ENCODE measurements around the gene CAMTA1.

Gene CAMTA1

GRCh38 chr1:7454052-7454815 is 669.0 kb downstream of the CAMTA1 start:
- DNase-seq: peak; percentile 35

DNA sequence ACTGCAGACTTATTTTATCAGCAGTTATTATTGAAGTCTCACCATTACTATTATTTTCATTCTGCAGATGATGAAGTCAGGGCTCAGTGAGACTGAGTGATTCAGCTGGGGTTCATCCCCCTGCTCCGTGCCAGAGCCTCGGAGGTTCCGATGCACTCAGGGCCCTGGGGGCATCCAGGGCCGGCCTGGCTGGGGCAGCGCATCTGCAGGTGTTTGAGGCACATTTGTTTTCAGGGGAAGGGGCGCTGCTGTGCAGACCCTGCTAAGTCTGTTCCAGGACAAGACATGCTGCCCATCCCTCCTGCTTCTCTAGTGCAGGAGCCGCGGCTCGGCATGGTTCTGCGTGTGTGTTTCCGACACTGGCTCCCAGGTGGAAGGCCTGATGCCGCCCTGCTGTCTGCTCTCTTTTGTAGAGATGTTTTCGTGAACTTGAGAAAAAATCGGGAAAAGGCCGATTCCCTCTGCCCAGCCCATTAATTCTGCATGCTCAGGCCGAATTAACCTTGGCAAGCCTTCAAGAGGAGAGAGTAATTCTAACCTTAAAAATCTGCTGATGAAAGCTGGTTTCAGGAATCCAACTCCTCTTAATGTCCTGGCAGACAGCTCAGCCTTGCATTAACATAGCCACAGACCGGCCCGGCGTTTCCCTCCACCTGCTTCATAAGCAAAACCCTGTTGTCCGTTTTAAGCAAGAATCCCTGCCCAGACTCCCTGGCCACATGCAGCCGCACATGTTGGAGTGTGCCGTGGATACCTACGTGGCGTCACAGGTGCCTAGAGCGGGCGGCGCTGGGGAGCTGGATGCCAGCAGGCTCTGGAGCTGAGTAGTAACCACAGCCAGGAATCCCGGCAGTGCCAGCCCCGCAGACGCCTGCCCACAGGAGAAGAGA is 669.9 kb downstream of the CAMTA1 start:
- DNase-seq: no peak

DNA sequence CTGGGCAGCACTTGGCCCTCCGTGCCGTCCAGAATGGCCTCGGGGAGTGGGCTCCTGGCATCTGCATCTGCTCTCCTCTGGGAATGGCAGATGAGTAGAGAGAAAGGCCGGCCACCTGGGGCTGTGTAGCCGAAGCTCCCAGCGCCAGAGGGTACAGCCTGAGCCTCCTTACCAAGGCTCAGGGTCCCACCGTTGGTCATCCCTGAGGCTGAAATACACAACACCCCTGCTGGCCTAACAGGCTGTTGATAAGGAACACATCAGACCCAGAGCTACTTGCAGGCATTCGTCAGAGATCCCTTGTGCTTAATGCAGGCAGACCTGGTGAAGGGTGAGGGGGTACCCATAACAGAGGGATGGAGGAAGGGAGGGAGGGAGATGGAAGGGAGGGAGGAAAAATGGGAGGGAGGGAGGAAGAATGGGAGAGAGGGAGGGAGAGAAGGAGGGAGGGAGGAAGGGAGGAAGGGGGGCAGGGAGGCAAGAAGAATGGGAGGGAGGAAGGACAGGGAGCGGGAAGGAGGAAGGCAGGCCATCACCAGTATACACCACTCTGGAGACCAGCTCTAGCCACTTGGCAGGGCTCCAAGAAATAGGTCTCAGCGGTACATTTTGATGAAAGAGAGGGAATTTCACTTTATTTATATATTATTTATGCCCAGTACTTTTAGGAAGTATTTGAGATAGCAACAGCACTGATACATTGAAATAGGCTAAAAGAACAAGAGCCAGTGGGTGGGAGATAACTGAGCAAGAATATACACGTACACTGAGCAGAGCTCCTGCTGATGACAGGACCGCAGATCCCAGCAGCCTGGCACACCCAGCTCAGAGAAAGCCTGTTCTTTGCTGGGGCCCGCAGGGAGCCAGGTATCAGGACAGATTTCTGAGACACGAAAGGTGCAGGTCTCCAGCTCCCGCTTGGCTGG is 670.8 kb downstream of the CAMTA1 start:
- no peak for DNase-seq

- DNase-seq: no peak
These were observed 671.4 kb downstream of the CAMTA1 start for GRCh38 chr1:7456722-7457082.

DNA sequence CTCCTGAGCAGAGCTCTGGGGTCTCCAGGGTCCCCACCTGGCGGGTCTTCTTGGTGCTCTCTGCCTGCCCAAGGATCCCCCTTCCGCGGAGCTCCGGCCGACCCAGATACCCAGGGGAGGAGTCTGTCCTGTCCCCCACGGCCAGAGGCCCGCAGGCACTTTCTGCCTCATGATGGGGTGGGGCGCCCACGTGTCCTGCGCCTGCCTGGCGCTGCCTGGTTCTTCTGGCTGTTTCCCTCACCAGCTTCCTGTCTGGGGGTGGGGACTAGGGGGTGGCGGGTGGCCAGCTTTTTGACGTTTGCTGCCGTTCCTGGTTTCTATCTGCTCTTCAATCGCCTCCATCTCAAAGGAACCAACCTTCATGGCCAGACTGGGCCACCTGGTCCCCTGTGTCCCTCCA is 672.6 kb downstream of the CAMTA1 start:
- DNase-seq: no peak

DNA sequence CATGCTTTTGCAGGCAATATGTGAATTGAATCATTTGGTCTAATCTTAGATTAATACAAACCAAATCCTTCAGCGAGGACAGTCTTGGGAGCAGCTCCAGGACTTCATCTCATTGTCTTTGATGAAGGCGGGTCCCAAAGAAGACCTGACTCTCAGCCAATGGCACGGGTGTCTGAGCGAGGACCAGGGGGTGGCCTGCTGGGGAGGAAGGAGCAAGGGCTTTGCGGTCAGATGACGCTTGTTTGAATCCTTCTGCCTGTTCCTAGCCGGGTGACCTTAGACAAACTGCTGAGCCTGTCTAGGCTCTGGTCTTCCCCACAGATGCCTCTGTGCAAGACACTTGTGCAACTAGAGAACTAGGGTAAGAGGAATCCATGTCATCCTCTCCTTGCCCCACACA is 673.7 kb downstream of the CAMTA1 start:
- DNase-seq: no peak

DNA sequence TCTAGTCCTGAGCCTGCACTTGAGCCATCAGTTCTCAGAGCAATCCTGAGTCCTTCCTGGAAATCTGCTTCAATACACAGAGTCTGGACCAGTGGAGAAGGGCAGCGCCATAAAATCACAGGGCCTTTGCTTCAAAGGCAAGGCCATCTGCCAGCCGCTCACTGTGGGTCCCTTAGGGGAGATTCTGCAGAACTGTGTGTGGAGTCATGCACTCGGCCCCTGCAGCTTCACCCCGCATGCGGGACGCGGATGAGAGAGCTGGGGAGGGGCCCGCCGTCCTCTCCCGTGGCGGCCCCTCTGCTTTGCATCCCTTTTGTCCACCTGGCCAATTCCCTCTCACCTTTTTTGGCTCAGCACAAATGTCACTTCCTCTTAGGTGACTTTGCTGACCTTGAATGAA is 674.7 kb downstream of the CAMTA1 start:
- DNase-seq: no peak

GRCh38 chr1:7460807-7461206 is 675.6 kb downstream of the CAMTA1 start:
- no peak for DNase-seq

- no peak for DNase-seq
These were observed 677.4 kb downstream of the CAMTA1 start for GRCh38 chr1:7462617-7463016.

GRCh38 chr1:7463526-7463925 is 678.3 kb downstream of the CAMTA1 start:
- DNase-seq: no peak

- DNase-seq: no peak
These were observed 679.5 kb downstream of the CAMTA1 start for GRCh38 chr1:7464736-7465135.

DNA sequence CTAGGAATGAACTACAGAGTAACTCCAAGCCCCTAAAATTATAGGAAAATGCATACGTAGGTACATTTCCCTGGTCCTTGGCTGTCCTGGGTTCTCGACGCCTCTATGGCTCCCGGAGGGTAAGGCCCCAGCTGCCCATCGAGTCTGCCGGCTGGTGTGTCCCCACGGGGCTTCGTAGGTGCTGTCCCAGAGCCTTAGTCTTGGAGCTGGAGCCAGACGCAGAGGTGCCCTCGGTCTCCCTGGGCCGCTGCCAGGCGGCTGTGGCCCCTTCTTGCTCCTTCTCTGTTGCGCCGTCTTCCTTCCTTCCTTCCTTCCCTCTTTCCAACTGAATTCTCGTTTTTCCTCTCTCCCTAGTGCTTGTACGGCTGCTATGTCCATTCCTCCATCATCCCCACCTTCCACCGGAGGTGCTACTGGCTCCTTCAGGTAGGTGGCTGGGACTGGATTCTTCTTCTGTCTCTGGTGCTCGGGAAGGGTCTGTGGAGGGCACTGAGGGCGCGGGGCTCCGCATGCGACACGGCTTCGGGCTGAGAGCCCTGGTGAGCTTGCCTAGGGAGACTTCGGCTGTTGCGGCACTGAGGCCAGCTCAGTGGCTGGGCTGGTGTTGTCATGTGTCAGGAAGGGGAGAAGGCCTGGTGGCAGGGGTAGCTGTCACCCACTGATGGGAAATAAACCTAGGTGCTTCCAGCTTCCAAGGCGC is 682.4 kb downstream of the CAMTA1 start:
- DNase-seq: no peak

GRCh38 chr1:7468248-7468647 is 683.0 kb downstream of the CAMTA1 start:
- no peak for DNase-seq

DNA sequence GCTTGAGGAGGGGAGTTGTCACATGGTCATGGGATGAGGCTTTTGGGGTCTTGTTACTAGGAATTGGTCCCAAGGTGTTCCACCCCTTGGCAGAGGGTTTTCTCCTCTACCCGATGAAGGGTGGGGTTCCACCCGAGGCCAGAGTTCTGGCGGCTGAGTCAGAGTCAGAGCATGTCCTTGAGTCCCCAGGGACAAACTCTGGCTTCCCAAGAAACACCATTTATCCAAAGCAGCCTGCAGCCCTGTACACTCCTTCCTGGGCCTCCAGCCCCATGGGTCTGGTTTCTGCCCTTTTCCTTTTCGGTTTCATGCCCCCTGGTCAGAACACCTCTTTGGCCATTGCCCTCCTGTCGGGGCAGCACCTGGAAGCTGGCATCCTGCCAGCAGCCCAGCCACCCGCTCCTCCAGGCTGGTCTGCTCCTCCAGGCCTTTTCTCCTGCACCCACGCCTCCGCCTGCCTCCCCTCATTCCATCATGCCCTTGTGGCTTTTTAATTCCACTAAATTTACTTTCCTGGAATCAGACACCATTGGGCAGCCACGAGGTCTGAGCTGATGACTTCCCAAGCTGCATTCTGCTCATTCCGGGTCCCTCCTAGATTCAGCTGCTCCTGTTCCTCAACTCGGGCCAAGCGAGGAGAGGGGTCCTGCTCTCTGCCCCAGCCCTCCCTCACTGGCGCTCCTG is 684.1 kb downstream of the CAMTA1 start:
- no peak for DNase-seq

DNA sequence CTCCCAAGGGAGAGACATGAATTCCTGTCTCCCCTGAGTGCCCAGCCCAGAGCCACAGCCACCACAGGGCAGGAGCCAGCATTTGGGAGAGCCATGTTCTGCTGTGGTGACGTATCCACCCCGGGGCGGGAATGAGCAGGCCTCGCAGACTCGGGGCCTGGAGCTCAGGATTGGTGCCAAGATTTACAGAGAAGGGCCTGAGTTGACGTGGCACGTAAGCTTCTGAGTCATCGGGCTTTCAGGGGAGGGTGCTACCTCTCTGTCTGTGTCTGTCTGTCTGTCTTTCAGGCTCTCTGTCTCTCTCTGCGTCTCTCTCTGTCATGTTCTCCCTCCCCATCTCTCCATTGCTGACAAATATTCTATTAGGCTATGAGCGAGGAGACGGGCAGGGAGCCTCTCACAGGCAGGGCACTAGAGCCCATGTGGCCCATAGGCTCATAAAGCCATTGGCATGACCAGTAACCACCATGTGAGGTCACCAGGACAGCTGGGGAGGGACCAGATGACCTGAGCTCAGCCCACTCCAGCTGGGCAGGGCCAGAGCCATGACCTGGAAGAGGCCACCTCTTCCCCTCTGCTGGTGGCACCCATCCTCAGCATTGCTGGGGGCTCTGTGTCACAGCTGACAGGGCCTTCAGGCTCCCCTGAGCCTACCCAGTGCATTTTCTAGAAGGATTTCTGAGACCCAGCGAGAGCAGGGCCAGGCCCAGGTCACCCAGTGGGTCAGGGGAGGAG is 685.8 kb downstream of the CAMTA1 start:
- DNase-seq: no peak

- DNase-seq: no peak
These were observed 686.6 kb downstream of the CAMTA1 start for GRCh38 chr1:7471836-7472235.

DNA sequence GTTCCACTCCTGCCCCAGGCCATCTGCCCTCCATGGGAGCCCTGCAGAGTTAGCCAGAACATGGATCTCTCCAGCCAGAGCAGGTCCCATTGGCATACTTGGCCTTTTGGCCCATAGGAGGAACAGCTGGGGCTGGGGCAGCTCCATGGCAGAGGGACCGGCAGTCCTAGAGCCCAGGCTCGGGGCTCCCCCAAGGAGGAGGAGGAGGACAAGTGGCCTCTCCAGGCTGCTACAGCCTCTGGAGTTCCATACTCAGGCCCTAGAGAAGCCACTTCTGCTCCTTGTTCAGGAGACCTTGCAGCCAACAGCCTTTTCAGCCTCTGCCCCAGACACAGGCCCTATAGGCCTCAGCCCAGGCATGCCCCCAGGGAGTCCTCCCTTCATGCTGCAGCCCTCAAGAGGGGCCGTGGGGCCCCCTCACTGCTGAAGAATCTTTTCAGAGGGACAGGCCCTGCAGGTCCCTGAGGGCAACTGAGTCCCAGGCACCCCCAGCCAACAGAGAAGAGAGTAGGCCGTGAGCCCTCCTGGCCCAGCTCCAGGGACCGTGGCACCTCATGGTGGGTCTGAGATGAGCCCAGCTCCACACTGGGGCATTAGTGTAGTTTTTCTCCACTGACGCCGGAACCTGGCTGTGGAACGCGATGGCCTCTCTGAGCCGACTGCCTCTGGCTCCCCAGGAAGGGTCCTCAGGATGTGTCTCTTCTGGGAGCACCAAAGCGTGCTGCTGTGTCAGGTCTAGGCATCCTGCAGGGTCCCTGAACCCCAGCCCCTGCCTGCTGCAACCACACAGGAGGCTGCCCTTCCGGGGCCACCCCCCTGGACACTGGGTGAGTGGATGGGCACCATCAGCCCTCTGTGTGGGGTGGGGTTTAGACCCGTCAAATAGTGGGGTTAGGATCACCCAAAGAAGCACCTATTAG is 688.2 kb downstream of the CAMTA1 start:
- no peak for DNase-seq

GRCh38 chr1:7474143-7474490 is 688.9 kb downstream of the CAMTA1 start:
- DNase-seq: no peak

GRCh38 chr1:7474786-7475502 is 689.7 kb downstream of the CAMTA1 start:
- DNase-seq: no peak
